HL-60 (cell line): ENCODE measurements around the gene SORCS2.

Experiments
- DNase-seq, 2 experiments: peaks; one replicate each; pipeline ENCODE4 v3.0.0-alpha.2; 2010 to 2020; ENCODE audit warnings: low read depth in 1 of 2, low spot score in 1 of 2
- H3K27ac ChIP-seq: fragments of 250-450 bp; sonication (Bioruptor Pico); replicated peaks from 2 replicates; pipeline ENCODE4 v1.5.1; 2020; ENCODE audit warnings: mild to moderate bottlenecking, moderate library complexity
- H3K27me3 ChIP-seq: fragments of 250-450 bp; sonication (Bioruptor Pico); 2 replicates; pipeline ENCODE4 v1.5.1; 2021; ENCODE audit warnings: mild to moderate bottlenecking, moderate library complexity; ENCODE audit not compliant: insufficient read depth, poor library complexity, severe bottlenecking
- H3K4me3 ChIP-seq: replicated peaks from 2 replicates; pipeline ENCODE4 v1.5.1; 2011; ENCODE audit warnings: mild to moderate bottlenecking, control low read depth, low read length; ENCODE audit not compliant: insufficient read depth
- GABPA ChIP-seq: IDR thresholded peaks from 2 replicates; pipeline ENCODE4 v1.6.1; 2012; ENCODE audit warnings: low read depth
- POLR2AphosphoS5 ChIP-seq: IDR thresholded peaks from 2 replicates; pipeline ENCODE4 v1.6.1; 2012; ENCODE audit warnings: low read depth
- SPI1 ChIP-seq: IDR thresholded peaks from 2 replicates; pipeline ENCODE4 v1.6.1; 2012; ENCODE audit warnings: low read depth, mild to moderate bottlenecking, borderline replicate concordance
- TF ChIP-seq, protein P1 (sequence below): IDR thresholded peaks from one replicate; pipeline ENCODE4 v1.5.1; 2011; ENCODE audit warnings: low read length, control low read depth, inconsistent platforms; ENCODE audit not compliant: insufficient read depth
- TF ChIP-seq, protein P2 (sequence below): IDR thresholded peaks from 2 replicates; pipeline ENCODE4 v1.6.1; 2012; ENCODE audit warnings: low read depth; ENCODE audit not compliant: insufficient replicate concordance

SORCS2 gene

DNA sequence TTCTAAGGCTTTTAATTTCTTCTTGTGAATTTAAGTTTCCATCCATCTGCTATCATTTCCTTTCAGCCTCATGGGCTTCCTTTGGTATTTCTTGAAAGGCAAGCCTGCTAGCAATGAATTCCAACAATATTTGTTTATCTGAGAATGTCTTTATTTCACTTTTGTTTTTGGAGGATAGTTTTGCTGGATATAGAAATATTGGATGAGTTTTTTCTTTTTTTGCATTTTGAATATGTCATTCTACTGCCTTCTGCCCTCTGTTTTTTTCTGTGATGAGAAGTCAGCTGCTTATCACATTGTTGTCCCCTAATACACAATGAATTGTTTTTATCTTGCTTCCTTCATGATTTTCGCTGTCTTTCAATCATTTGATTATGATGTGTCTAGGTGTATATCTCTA, 13.2 kb upstream of the SORCS2 start:
- DNase-seq: no peak
- no peak overlapping the region for H3K4me3 ChIP-seq
- no peaks in the 10 kb centered on the region for H3K27me3 ChIP-seq
- TF ChIP-seq POLR2AphosphoS5 (no peak), GABPA (no peak), SPI1 (no peak)
- TF ChIP-seq, protein P1, sequence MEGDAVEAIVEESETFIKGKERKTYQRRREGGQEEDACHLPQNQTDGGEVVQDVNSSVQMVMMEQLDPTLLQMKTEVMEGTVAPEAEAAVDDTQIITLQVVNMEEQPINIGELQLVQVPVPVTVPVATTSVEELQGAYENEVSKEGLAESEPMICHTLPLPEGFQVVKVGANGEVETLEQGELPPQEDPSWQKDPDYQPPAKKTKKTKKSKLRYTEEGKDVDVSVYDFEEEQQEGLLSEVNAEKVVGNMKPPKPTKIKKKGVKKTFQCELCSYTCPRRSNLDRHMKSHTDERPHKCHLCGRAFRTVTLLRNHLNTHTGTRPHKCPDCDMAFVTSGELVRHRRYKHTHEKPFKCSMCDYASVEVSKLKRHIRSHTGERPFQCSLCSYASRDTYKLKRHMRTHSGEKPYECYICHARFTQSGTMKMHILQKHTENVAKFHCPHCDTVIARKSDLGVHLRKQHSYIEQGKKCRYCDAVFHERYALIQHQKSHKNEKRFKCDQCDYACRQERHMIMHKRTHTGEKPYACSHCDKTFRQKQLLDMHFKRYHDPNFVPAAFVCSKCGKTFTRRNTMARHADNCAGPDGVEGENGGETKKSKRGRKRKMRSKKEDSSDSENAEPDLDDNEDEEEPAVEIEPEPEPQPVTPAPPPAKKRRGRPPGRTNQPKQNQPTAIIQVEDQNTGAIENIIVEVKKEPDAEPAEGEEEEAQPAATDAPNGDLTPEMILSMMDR: no peak
- TF ChIP-seq, protein P2, sequence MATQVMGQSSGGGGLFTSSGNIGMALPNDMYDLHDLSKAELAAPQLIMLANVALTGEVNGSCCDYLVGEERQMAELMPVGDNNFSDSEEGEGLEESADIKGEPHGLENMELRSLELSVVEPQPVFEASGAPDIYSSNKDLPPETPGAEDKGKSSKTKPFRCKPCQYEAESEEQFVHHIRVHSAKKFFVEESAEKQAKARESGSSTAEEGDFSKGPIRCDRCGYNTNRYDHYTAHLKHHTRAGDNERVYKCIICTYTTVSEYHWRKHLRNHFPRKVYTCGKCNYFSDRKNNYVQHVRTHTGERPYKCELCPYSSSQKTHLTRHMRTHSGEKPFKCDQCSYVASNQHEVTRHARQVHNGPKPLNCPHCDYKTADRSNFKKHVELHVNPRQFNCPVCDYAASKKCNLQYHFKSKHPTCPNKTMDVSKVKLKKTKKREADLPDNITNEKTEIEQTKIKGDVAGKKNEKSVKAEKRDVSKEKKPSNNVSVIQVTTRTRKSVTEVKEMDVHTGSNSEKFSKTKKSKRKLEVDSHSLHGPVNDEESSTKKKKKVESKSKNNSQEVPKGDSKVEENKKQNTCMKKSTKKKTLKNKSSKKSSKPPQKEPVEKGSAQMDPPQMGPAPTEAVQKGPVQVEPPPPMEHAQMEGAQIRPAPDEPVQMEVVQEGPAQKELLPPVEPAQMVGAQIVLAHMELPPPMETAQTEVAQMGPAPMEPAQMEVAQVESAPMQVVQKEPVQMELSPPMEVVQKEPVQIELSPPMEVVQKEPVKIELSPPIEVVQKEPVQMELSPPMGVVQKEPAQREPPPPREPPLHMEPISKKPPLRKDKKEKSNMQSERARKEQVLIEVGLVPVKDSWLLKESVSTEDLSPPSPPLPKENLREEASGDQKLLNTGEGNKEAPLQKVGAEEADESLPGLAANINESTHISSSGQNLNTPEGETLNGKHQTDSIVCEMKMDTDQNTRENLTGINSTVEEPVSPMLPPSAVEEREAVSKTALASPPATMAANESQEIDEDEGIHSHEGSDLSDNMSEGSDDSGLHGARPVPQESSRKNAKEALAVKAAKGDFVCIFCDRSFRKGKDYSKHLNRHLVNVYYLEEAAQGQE: no peak
- H3K27ac ChIP-seq: no peak overlapping the region

DNA sequence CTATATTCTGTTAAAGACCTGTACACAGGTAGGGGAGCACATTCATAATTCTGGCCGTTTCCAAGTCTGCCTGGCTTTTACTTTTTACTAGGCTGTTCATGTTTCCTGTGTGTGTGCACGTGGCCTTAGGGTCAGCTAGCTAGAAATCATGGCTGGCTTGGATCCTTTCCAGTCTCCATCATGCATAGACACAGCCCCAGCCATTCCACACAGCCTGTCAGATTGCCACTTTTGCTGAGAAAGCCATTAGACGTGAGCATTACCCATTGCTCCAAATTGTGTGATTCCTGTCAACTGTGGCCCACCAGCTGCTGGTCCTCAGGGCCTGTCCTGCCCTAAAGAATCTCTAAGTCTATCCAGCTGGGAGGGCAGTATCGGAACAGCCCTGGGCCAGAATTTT, 11.4 kb upstream of the SORCS2 start:
- no peaks in the 10 kb centered on the region for H3K27me3 ChIP-seq
- no peak overlapping the region for H3K27ac ChIP-seq
- no peak for TF ChIP-seq POLR2AphosphoS5
- TF ChIP-seq, protein P1: no peak
- no peak for TF ChIP-seq GABPA
- TF ChIP-seq, protein P2: no peak
- TF ChIP-seq SPI1: no peak
- H3K4me3 ChIP-seq: no peak overlapping the region
- DNase-seq: no peak

DNA sequence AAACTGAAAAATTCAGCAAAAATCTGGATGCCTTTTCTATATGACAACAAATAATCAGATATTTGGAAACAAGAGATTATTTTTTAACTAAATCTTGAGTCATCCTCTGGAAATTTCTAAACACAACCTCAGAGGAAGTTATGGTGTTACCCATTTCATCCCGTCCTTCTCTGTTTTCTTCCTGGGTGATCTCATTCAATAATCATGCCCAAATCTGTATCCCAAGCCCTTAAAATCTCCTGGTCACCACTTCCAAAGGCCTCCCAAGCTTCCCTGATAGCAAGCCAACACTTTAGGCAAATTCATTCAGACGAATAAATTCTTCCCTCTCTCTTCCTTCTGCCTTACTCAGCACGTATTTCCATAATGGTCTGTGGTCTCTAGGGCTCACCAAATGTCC, 9.7 kb upstream of the SORCS2 start:
- DNase-seq: no peak
- TF ChIP-seq, protein P2: no peak
- TF ChIP-seq SPI1: no peak
- no peak for TF ChIP-seq POLR2AphosphoS5
- TF ChIP-seq GABPA: no peak
- TF ChIP-seq, protein P1: no peak
- Histone ChIP-seq H3K27ac (no peak overlapping the region), H3K4me3 (no peak overlapping the region), H3K27me3 (no peaks in the 10 kb centered on the region)
